NCI-H1092 (cell line): Measurements from ENCODE around the gene DOK5.

Experiments used
- DNase-seq: peaks from one replicate; lab custom pipeline; 2025; lab: John Stamatoyannopoulos, UW

Gene DOK5

DNA sequence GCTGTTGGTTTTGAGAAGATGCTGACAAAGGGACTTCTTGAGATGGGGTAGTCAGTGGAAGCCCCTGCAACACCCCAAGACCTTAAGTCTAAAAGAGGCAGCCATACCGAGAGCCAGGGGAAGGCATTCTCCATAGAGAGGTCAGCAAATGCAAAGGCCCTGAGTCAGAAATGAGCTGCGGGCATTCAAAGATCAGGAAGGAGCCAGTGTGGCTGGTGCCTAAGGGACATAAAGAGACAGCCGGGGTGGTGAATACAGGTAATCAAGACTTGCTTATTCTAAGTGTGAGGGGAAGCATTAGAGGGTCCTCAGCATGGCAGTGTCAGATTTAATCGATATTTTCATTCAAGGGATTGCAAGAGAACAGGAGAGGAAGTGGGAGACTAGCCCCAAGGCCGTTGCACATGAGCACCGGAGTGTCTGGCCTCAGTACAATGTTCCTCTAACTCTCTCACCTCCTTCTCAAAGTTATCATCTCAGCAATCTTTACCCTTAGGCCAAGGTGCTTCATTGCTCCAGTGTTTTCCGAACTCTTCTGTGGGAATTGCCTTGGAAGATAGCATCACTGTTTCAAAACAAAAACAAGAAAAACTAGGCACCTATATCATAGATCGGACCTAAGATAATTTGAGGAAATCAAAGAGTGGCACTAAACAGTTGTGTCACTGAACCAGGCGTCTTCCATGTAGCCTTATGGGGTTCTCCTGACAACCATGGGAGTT lies 173.2 kb downstream of the DOK5 start:
- no peak for DNase-seq

DNA sequence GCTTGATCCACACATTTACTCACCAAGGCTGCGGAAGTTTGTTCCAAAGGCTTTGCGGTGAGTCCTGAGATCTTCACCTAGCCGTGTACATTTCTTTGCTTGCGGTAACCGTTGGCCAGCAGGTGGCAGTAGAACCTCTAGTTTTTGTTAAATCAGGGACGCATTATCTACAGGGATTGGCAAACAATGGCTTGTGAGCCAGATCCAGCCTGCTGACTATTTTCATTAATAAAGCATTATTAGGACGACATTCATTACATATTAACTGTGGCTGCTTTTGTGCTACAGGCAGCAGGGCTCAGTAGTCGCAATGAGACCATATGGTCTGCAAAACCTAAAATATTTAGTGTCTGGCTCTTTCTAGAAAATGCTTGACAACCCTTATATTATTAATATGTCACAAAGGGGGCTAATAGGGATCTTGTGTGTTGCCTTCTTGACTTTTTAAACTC lies 174.1 kb downstream of the DOK5 start:
- DNase-seq, result peak; percentile 68

DNA sequence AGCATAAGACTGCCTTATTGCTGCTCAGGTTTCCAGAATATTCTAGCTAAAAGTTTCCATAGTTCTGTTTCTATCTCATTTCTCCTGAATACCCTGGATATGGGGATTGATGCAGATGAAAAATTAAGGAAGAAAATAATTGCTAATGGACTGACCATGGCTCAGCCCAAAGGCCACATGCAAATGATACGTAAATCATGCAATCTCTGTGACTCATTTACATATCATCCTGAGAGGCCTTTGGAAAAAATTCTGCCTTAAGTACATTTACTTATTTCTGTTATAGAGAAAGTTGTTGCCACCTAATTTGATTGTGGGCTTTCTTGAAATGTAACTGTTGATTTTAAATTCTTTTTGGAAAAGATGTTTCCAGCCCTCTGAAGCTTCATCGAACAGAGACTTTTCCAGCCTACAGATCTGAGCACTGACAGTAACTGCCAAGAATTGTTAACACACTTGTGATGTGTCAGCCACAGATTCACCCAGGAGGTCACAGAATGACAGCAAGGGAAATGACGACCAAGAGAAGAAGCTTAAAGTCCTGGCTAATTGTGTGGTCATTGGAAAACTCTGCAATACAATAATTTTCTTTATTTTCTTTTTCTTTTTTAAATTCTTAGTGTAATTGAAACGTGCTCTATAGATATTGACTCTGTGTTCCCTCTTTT lies 174.8 kb downstream of the DOK5 start:
- DNase-seq, result no peak

DNA sequence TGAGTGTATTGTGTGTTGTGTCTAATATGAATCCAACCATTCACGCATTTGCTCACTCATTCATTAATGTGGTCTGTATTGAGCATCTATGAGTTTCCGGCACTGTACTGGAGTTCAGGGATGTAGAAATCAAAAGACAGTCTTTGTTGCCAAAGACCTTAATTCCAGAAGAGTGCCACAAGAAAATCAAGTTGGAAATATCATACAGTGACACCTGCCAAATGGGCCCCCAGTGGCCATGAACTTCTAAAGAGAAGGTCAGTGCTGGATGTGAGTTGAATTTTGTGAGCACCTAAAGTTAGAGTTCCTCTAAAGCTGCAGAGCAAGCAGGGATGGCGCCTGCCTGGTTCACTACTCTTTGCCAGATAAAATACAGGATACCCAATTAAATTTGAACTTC lies 175.9 kb downstream of the DOK5 start:
- DNase-seq, result no peak

DNA sequence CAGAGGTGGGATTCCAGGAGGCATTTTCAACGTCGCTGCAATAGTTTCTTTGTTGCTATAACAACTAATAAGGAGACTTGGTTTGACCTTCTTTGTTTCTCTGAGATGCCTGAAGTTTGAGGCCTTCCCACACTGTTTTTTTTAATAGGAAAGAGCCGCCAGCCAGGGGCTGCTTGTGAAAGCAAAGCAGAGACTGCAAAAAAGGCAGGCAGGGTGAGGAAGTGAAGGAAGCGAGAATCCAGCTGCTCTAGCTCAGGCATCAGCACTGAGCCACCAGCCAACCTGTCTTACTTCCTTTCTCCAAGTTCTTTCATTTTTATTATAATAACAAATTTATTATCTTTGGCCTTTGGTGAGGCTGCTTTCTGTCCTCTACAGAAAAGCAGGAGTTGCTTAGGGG lies 179.1 kb downstream of the DOK5 start:
- DNase-seq, result no peak

DNA sequence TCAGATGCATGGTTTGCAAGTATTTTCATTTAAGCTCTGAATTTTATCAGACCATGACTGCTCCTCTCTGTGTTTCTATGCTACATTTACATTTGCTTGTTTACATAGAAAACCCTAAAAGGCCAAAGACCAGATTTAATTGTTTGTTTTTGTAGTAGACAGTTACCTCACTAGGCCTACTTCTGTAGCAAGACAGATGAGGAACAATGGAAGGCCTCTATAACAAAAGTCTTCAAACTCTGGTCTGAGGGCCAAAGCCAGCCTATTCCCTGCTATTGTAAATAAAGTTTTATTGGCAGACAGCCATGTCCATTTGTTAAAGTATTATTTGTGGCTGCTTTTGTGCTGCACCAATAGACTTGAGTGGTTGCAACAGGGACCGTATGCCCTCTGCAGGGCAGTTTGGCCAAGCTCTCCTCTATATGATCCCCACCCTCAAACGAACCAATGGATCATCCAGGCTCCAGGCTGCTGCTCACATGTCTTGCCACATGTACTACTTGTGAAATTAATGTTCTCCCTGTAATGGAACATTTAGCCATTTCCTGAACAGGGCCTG lies 182.0 kb downstream of the DOK5 start:
- no peak for DNase-seq

DNA sequence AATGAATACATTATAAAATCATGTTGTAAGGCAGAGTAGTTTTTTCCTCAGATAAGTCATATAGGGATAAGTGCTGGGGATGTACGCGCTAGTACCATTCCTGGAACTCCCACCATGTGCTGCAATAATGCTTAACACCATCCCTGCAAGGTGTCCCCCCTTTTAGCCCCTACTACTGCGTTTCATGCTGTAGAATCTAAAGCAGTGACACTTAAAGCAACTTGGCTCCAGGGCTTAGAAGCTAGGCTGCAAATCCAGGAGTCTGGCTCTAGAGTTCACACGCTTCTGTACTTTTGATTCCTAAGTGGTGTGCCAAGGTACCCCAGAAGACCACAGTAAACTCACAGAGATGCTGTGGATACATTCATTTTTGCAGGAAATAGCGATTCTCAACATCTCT lies 183.1 kb downstream of the DOK5 start:
- no peak for DNase-seq

DNA sequence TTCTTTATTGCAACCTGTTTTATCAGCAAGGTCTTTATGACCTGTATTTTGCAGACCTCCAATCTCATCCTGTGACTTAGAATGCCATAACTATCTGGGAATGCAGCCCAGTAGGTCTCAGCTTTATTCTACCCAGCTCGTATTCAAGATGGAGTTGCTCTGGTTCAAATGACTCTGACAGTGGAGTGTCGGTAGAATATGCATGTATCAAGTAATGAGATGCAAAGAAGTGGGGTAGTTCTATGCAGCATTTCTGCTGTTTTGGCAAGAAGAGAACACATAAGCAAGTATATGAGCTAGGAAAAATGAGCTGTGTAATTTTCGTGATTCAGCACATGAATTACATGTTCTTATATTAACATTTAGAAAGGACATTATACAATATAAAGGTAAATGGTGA lies 185.9 kb downstream of the DOK5 start:
- no peak for DNase-seq

DNA sequence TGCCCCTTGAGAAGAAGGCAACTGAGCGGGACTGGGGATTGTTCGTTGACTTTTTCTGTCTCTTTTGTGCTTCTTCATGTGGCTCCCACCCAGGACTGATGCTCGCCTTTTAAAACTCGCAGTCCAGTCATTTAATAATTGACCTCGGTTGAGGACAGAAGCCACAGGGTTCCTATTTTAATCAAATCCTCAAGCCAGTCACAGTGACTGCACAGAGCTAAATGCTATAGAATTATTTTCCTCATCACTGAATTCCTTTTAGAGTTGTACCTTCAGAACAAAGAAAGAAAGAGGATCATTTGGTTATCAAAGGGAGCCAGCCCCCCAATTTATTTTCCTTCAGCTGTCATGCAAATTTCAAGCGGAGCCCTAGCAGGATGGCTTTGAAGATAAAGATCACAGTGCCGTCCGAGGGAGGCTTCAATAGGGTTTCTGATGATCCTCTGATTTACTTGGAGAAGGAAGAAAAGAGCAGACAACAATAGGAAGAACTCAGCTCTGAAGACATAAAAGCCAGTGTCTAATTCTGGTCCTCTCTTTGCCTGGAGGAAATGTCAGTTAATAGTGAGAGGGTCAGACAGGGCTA lies 186.6 kb downstream of the DOK5 start:
- DNase-seq, result no peak

DNA sequence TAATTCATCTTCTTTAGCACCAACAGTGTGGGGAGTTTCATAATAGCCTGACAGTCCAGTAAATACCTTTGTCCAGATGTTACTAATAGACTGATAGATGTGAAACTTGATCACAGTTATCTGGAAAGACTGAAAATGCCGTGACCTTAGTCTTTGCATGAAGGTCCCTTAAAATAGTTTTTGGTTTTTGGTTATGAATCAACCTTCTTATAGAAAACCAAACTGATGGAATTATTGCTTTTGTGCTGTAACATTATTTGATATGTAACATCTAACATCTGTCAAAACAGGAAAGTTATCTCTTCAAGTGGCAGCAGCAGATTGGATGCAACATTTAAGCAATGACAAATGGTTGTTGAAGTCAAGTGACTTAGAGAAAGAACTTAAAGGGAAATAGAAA lies 190.4 kb downstream of the DOK5 start:
- no peak for DNase-seq

DNA sequence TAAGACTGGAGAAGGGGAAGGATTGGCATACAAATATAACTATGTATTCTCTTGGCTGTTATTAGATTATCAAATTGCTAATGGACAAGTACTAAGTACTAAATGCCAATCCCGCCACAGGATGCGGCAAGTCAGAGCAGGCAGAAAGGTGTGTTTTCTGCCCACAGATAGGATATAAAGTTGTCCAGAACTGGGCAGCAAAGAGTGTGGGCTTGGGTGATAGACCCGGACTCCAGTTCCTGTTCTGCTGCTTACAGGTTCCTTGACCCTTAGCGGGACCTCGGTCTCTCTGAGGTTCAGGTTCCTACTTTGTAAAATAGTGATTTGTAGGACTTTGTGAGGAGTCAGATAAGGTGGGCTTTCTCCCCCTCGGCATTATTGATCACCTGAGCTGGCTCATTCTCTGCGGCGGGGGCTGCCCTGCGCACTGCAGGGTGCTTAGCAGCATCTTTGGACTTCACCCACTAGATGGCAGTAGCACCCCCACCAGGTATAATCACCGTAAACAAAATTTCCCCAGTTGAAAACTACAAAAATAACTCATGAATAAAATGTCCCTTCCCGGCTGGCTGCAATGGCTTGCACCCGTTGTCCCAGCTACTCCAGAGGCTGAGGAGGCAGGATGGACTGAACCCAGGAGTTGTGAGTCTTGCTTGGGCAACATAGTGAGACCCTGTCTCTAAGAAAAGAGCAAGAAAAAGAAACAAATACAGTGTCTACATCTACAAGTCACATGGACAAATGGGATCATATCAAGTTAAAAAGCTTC lies 193.1 kb downstream of the DOK5 start:
- DNase-seq, result no peak

DNA sequence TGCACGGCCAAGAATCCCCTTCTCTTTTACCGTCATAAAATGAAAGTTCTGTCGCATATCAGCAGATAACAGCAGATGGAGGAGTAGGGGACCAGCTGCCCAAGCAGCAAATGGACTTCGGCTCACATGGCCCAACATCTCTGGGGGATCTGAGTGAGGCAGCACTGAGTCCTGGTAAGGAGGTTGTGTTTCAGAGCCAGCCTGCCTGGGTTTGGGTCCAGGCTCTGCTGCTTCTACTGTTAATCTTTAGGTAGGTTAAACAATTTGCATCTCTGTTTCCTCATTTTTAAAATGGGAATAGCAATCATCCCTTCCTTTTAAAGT lies 193.6 kb downstream of the DOK5 start:
- DNase-seq, result no peak

DNA sequence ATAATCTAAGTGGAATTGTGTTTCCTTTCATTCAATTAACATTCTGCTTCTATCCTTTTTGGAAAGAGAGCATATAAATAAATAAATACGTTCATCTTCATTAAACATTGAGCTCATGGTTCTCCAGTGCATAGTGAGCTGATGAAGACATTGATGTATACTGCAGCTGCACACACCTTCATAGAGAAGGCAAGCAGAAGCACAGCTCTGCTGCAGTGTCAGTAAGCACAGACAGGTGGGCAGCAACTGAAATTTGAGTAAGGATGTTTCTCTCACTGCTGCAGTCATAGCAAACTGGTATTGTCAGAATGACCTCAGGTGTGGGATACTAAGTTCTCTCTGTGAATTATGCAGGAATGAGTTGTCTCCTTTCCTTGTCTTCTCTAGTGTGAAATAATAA lies 202.9 kb downstream of the DOK5 start:
- DNase-seq, result no peak

DNA sequence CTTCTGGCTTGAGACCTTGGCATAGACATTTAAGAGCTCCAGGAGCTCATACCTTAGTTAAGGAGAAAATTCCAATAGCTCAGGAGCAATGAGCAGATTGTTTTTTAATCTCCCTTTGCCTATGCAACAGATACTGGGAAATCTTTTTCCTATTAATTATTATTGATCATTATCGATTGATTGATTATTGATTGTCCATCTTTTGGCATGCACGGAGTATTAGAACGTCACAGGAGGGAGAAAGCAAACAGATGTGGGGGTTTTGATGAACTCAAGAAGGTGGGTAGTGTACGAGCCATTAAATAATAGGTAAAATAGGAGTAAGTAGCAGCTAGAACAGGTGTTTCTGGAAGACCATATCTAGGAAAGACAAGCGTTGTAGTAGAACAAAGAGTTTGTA lies 205.0 kb downstream of the DOK5 start:
- no peak for DNase-seq

DNA sequence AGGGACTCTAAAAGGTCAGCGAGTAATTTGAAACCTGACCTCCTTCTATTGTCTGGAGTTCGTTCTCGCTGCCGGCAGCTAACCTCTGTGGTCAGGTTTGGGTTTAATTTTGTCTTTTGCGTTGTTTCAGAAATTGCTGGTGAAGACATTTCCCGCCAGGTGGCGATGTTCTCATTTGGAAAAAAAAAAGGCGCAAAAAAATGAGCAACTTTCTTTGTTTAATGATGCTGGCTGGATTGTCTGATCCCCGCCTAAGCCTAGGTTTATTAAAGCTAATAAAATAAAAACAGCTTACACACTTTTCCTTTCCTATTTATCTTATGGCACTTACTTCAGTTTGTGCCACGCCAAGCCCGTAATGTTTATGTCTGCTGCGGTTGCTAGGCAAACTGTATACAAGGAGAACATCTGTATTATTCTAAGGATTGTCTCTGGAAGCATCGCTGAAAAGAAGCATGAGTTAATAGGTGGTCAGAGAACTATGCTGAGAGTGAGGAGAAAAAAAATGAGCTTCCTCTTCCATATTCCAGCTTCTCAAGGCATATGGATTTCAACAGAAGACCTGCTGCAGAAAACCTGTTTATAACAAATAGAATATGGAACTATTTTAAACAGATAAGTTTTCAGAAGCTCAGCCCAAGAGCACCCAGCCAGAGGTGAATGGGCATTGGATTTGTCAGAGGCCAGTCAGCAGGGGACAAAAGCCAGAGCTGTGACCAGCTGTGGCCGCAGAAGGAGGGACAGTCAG lies 205.7 kb downstream of the DOK5 start:
- DNase-seq, result peak; percentile 28

DNA sequence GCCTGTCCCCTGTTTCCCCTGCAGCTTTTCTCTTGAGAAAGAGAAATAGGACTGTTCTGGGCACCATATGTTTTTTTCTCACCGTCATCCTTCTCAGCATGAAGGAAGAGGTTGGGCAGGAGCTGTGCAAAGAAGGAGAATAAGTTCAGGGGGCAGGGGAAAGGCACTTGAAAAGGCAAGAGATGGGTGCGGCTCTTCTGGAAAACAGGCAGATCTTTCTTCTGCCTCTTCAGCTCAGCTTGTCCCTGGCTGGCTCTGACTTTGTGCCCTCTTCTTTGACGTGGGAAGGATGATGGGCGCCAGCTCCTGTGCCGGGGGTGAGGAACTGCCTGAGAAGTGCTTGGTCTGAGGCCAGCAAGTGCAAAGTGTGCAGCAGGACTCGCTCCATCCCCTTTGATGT lies 206.5 kb downstream of the DOK5 start:
- no peak for DNase-seq

DNA sequence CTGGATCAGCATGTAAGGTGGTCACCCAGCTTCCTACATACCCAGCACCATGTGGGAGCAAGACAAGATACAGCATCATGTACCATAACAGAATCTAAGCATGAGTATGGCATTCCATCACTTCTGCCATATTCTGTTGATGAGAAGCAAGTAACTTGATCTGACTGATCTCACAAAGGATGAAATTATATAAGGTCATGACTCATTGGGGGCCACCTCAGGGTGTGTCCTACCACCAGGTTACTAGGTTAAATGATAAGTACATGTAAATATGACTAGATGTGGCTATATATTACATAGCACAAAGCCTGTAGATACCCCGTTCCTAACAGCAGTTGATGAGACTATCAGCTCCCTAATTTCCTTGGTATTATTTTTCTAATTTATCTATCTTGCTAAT lies 213.1 kb downstream of the DOK5 start:
- no peak for DNase-seq

DNA sequence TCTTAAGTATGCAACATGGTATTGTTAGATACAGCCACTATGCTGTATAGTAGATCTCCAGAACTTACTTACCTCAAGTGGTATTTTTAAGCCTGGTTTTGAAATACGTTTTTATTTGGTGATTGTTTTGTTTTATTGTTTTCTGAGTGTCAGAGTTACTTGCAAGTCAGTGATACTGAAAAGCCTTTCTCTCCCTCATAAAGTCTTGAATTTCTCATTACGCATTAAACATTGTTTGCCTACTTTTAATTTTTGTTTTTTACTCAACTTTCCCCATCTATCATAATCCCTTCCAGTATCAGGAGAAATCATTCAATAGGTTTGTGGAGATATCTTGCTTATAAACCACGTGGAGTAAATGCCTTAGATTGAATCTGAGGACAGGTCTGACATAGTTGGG lies 214.9 kb downstream of the DOK5 start:
- no peak for DNase-seq

DNA sequence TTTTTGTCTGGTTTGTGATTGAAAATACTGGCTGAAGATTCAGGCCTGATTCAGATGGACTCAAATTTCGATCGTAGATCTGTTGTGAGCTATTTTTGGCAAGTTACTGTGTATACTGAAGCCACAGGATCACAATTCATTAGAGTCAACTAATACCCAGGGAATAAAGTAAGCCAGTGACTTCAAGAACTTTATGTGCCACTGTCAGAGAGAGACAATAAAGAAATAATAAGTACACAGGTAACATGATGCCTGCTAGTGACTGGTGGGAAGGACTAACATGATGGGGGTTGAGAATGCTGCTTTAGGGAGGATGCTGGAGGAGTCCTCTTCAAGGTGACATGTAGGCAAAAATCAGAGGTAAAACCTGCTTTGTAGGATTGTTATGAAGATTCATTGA lies 215.9 kb downstream of the DOK5 start:
- no peak for DNase-seq

DNA sequence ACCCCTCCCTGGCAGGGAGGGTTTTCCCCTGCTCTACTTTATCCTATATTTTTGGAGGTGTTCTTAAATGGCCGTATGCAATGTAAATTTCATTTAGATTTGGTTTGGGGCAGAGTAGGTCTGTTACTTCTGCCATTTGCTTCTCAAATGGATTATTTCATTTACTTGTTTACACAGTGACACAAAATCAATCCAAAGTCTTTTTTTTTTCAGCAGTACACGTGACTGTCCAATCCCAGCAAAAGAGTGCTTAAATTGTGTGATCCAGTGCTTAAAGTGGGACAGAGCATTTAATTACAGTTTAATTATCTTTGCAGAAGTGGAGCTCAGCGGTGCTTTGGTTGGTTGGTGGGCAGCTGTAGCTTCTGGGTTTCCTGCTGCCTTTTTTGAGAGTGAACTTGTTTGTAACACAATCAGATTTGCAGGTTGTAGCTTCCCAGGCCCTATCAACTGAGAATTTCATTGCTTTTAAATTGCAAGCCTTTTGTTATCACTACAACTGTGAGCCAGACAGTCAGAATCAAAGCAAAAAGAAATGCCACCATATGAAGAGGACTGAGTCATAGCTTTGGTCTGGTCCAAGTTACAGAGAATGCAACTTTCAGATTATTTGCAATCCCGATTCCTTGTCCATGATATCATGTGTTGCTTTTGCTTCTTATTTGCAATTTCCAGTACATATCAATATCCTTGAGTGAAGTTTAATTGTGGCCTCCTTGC lies 216.9 kb downstream of the DOK5 start:
- DNase-seq, result no peak

DNA sequence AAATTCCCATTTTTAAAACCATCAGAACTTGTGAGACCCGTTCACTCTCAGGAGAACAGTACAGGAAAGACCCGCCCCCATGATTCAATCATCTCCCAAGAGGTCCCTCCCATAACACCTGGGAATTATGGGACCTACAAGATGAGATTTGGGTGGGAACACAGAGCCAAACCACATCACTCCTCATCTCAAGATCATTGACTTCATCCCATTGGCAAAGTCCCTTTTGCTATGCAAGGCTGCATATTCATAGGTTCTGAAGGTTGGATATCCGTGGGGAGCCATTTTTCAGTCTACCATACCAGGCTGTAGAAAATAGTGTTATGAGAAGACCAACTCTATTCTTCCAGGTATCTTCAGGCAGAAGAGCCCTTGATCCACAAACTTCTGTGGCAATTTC lies 219.1 kb downstream of the DOK5 start:
- DNase-seq, result no peak
